Thyroid gland (tissue), 4 donors: ENCODE measurements around the gene SVEP1. TPM values are rescaled to one million over a fixed set of nuclear protein-coding genes. Genes with fewer than 3 reads are reported as not detected.

Experiments used
- DNase-seq, 2 donors: peaks; one replicate each; pipeline ENCODE4 v3.0.0-alpha.2; 2019
- H3K27ac ChIP-seq, 3 donors: fragments of 200-600 bp; sonication (generic); 1 replicate in 2 of 3; 2 replicates in 1 of 3; pipeline ENCODE4 v1.5.1; 2016 to 2019; ENCODE audit warnings: mild to moderate bottlenecking in 1 of 3, moderate library complexity in 1 of 3
- H3K27me3 ChIP-seq: fragments of 200-600 bp; sonication (generic); one replicate; pipeline ENCODE4 v1.5.1; 2019
- H3K36me3 ChIP-seq, 2 donors: fragments of 200-600 bp; sonication (generic); one replicate each; pipeline ENCODE4 v1.5.1; 2016 to 2019
- H3K4me1 ChIP-seq, 2 donors: fragments of 200-600 bp; sonication (generic); one replicate each; pipeline ENCODE4 v1.5.1; 2017 to 2019
- H3K4me3 ChIP-seq, 3 donors: fragments of 200-600 bp; sonication (generic); replicated peaks in 1 of 3; 1 replicate in 2 of 3; 2 replicates in 1 of 3; pipeline ENCODE4 v1.5.1; 2016; ENCODE audit warnings: mild to moderate bottlenecking in 1 of 3
- H3K9me3 ChIP-seq: fragments of 200-600 bp; sonication (generic); one replicate; pipeline ENCODE4 v1.5.1; 2017
- CTCF ChIP-seq, 6 experiments: fragments of 200-600 bp in 3 of 6; fragments of 450-650 bp in 3 of 6; sonication (generic) in 3 of 6; IDR thresholded peaks; one replicate each; pipeline ENCODE4 v1.5.1; 2016 to 2019; ENCODE audit warnings: antibody characterized with exemption in 6 of 6, mild to moderate bottlenecking in 2 of 6, inconsistent platforms in 1 of 6, moderate library complexity in 1 of 6
- POLR2A ChIP-seq, 2 donors: fragments of 450-650 bp; IDR thresholded peaks; one replicate each; pipeline ENCODE4 v1.6.1; 2017; ENCODE audit warnings: antibody characterized with exemption in 2 of 2, mild to moderate bottlenecking in 2 of 2, moderate library complexity in 1 of 2
- WGBS, 2 donors: methylation state at CpG; one replicate each; pipeline ENCODE4 v1.1.5; 2017; 5-methylcytosine and 5-hydroxymethylcytosine counted together
- intact Hi-C: fragments of 100-400 bp; cut with DNase I; formaldehyde crosslinking; loops from one replicate; pipeline ENCODE4 v1.15.1; 2023
- small RNA-seq: library from RNA; depleted of rRNA; stranded (forward); fragments of <200 nt; gene quantifications from one replicate; pipeline ENCODE3, GENCODE V24; 2016
- total RNA-seq, 4 donors: library from RNA; depleted of rRNA; stranded (reverse); fragments of >200 nt; gene quantifications; one replicate each; pipeline ENCODE4 v1.2.3, GENCODE V29; 2016

SVEP1 gene
- total RNA-seq, 4 donors from 2014 or later: 14.1 to 55.5 (median 31.9) TPM

GRCh38 chr9:110316261-110317075 is 263.1 kb downstream of the SVEP1 start:
- 54 to 58% methylated on average over 6 of the region's 6 CpGs for WGBS, 2 donors
- Histone ChIP-seq H3K4me3 (no peak overlapping the region), H3K27ac (no peak overlapping the region)

More at GRCh38 chr9:110316261-110317075, 263.1 kb downstream of the SVEP1 start:
- no peaks in the 10 kb centered on the region for H3K36me3 ChIP-seq
- H3K4me1 ChIP-seq: no peaks in the 10 kb centered on the region
- TF ChIP-seq CTCF (IDR thresholded peaks at IDR 0.05): no peak
- no peak for TF ChIP-seq POLR2A (IDR thresholded peaks at IDR 0.05)
- intact Hi-C loops: no loop called here
- H3K27me3 ChIP-seq: no peaks in the 10 kb centered on the region
- no peaks in the 10 kb centered on the region for H3K9me3 ChIP-seq
- DNase-seq: no peak

Small RNAs within 50 kb of the gene (small RNA-seq; reads per million reads assigned to genes)
- gene RNU6-1039P: not detected

Other genes starting within 250 kb of the SVEP1 start
- not detected for gene TXNDC8, start 241.9 kb downstream of the SVEP1 start, total RNA-seq
- under 1 TPM in 3 of 4 donors, not detected in 1; 0.22 to 0.42 (median 0.27) TPM for gene MUSK, start 89.0 kb upstream of the SVEP1 start, total RNA-seq